CD14-positive monocyte (primary cell): ENCODE measurements around the gene CCDC167. TPM values are rescaled to one million over a fixed set of nuclear protein-coding genes. Genes with fewer than 3 reads are reported as not detected.

Experiments used
- DNase-seq, 3 donors: peaks; one replicate each; pipeline ENCODE4 v3.0.0-alpha.2; 2011 to 2022
- H2AFZ ChIP-seq: 2 replicates; pipeline ENCODE4 v1.6.0; 2012; ENCODE audit warnings: mild to moderate bottlenecking, low read depth, low read length, inconsistent platforms; ENCODE audit not compliant: insufficient read depth, poor library complexity, severe bottlenecking
- H3K27ac ChIP-seq, 2 donors: 1 replicate in 1 of 2; 2 replicates in 1 of 2; pipeline ENCODE4 v1.5.1; 2012 to 2013; ENCODE audit warnings: low read length in 2 of 2, control low read depth in 1 of 2, inconsistent platforms in 1 of 2, low read depth in 1 of 2, mild to moderate bottlenecking in 1 of 2
- H3K27me3 ChIP-seq, 2 donors: one replicate each; pipeline versions ENCODE4 v1.6.0 to v1.6.1; 2011 to 2013; ENCODE audit warnings: low read length in 2 of 2; ENCODE audit not compliant: control insufficient read depth in 2 of 2, insufficient read depth in 2 of 2
- H3K36me3 ChIP-seq, 2 donors: replicated peaks in 1 of 2; 1 replicate in 1 of 2; 2 replicates in 1 of 2; pipeline versions ENCODE4 v1.5.1 to v1.6.1; 2012 to 2013; ENCODE audit warnings: low read length in 2 of 2, control low read depth in 1 of 2, inconsistent platforms in 1 of 2, mild to moderate bottlenecking in 1 of 2; ENCODE audit not compliant: insufficient read depth in 2 of 2, control insufficient read depth in 1 of 2
- H3K4me1 ChIP-seq, 2 donors: 1 replicate in 1 of 2; 2 replicates in 1 of 2; pipeline versions ENCODE4 v1.5.1 to v1.6.1; 2012 to 2013; ENCODE audit warnings: low read length in 2 of 2, control low read depth in 1 of 2, inconsistent platforms in 1 of 2, mild to moderate bottlenecking in 1 of 2, moderate library complexity in 1 of 2; ENCODE audit not compliant: insufficient read depth in 2 of 2, control insufficient read depth in 1 of 2
- H3K4me2 ChIP-seq: replicated peaks from 2 replicates; pipeline ENCODE3; 2012; ENCODE audit warnings: low read length, moderate library complexity, mild to moderate bottlenecking; ENCODE audit not compliant: poor library complexity, severe bottlenecking; ENCODE audit errors: extremely low read depth
- H3K4me3 ChIP-seq, 3 experiments: fragments of 200-600 bp in 1 of 3; sonication (generic) in 1 of 3; replicated peaks in 1 of 3; 1 replicate in 2 of 3; 2 replicates in 1 of 3; pipeline ENCODE4 v1.5.1; 2011 to 2013; ENCODE audit warnings: low read length in 3 of 3, mild to moderate bottlenecking in 3 of 3, control low read depth in 2 of 3, low read depth in 2 of 3, inconsistent platforms in 1 of 3, moderate library complexity in 1 of 3
- H3K79me2 ChIP-seq: 2 replicates; pipeline ENCODE4 v1.6.0; 2012; ENCODE audit warnings: mild to moderate bottlenecking, control low read depth, inconsistent platforms, low read length, moderate library complexity; ENCODE audit not compliant: insufficient read depth
- H3K9ac ChIP-seq: 2 replicates; pipeline ENCODE4 v1.6.0; 2017; ENCODE audit warnings: low read length, mild to moderate bottlenecking; ENCODE audit not compliant: insufficient read depth, poor library complexity, severe bottlenecking
- H3K9me3 ChIP-seq, 2 donors: replicated peaks in 1 of 2; 1 replicate in 1 of 2; 2 replicates in 1 of 2; pipeline versions ENCODE4 v1.5.1 to v1.6.1; 2012 to 2013; ENCODE audit warnings: low read length in 2 of 2, control low read depth in 1 of 2; ENCODE audit not compliant: control insufficient read depth in 1 of 2, insufficient read depth in 1 of 2
- H4K20me1 ChIP-seq: 2 replicates; pipeline ENCODE4 v1.6.0; 2012; ENCODE audit warnings: mild to moderate bottlenecking, low read length, control low read depth, moderate library complexity; ENCODE audit not compliant: insufficient read depth
- H3K27ac Mint-ChIP-seq, 7 donors: one replicate each; pipeline ENCODE4 v1.8.0; 2020; ENCODE audit warnings: mild to moderate bottlenecking in 7 of 7, mixed read lengths in 7 of 7, moderate library complexity in 6 of 7, inconsistent platforms in 2 of 7
- H3K27me3 Mint-ChIP-seq, 3 donors: one replicate each; pipeline ENCODE4 v1.8.0; 2021 to 2022; ENCODE audit warnings: low read depth in 3 of 3, mild to moderate bottlenecking in 3 of 3, mixed read lengths in 3 of 3, moderate library complexity in 3 of 3, inconsistent platforms in 1 of 3
- H3K36me3 Mint-ChIP-seq, 2 donors: one replicate each; pipeline ENCODE4 v1.8.0; 2020; ENCODE audit warnings: mixed read lengths in 2 of 2, inconsistent platforms in 1 of 2, mild to moderate bottlenecking in 1 of 2
- H3K4me1 Mint-ChIP-seq: one replicate; pipeline ENCODE4 v1.8.0; 2020; ENCODE audit warnings: mild to moderate bottlenecking, mixed read lengths
- H3K4me3 Mint-ChIP-seq, 2 donors: one replicate each; pipeline ENCODE4 v1.8.0; 2020; ENCODE audit warnings: mild to moderate bottlenecking in 2 of 2, mixed read lengths in 2 of 2, moderate library complexity in 1 of 2
- H3K9me3 Mint-ChIP-seq, 7 donors: one replicate each; pipeline ENCODE4 v1.8.0; 2020 to 2022; ENCODE audit warnings: mixed read lengths in 7 of 7, mild to moderate bottlenecking in 6 of 7, moderate library complexity in 6 of 7, inconsistent platforms in 2 of 7
- CTCF ChIP-seq: fragments of 200-600 bp; IDR thresholded peaks from one replicate; pipeline ENCODE4 v1.8.0; 2022; ENCODE audit warnings: antibody characterized with exemption, mild to moderate bottlenecking
- WGBS: methylation state at CpG from one replicate; pipeline ENCODE4 v1.1.5; 2013; ENCODE audit warnings: missing lambda C conversion rate; ENCODE audit not compliant: insufficient coverage; 5-methylcytosine and 5-hydroxymethylcytosine counted together
- intact Hi-C, 2 donors: fragments of 100-400 bp; cut with micrococcal nuclease; formaldehyde crosslinking; loops; one replicate each; pipeline versions ENCODE4 v1.15.0 to v1.15.1; 2023
- polyA plus RNA-seq, 3 donors: library from polyadenylated mRNA; depleted of rRNA in 1 of 3; unstranded in 2 of 3; stranded (reverse) in 1 of 3; fragments of 300-500 nt in 2 of 3; fragments of >200 nt in 1 of 3; fragmentation: Illumina TruSeq in 2 of 3; gene quantifications; 1 replicate in 2 of 3; 2 replicates in 1 of 3; pipeline ENCODE4 v1.2.3, GENCODE V29; 2012 to 2021

CCDC167 gene
- polyA plus RNA-seq, 3 donors = 12.5 to 22.9 (median 20.7) TPM

- Histone ChIP-seq H3K27ac (no peak overlapping the region), H3K79me2 (no peaks in the 10 kb centered on the region), H3K9ac (no peak overlapping the region), H3K4me3 (no peak overlapping the region), H4K20me1 (no peaks in the 10 kb centered on the region), H3K4me1 (no peaks in the 10 kb centered on the region), H3K36me3 (peaks cover 76 to 89% of the 10 kb centered on the region in 2 donors), H3K27me3 (no peaks in the 10 kb centered on the region), H3K9me3 (no peaks in the 10 kb centered on the region), H3K4me2 (no peak overlapping the region), H2AFZ (no peak overlapping the region)
- DNase-seq = no peak
- Mint-ChIP-seq H3K27ac (no peak overlapping the region), H3K27me3 (no peaks in the 10 kb centered on the region), H3K36me3 (peaks cover 76 to 84% of the 10 kb centered on the region in 2 donors), H3K4me1 (no peaks in the 10 kb centered on the region), H3K4me3 (no peak overlapping the region), H3K9me3 (no peaks in the 10 kb centered on the region)
- TF ChIP-seq CTCF = no peak
- WGBS = 90% methylated on average over 1 of the region's 1 CpG
- intact Hi-C loops = no loop called here
These were observed 19.5 kb downstream of the CCDC167 start for GRCh38 chr6:37480118-37480736.

- Mint-ChIP-seq H3K4me1 (no peaks in the 10 kb centered on the region), H3K27me3 (no peaks in the 10 kb centered on the region), H3K4me3 (no peak overlapping the region), H3K27ac (no peak overlapping the region), H3K9me3 (no peaks in the 10 kb centered on the region), H3K36me3 (peaks cover 84 to 93% of the 10 kb centered on the region in 2 donors)
- Histone ChIP-seq H3K79me2 (no peaks in the 10 kb centered on the region), H4K20me1 (no peaks in the 10 kb centered on the region), H3K4me2 (no peak overlapping the region), H3K36me3 (peaks cover 85 to 95% of the 10 kb centered on the region in 2 donors), H3K9me3 (no peaks in the 10 kb centered on the region), H3K4me1 (no peaks in the 10 kb centered on the region), H3K9ac (no peak overlapping the region), H3K27me3 (no peaks in the 10 kb centered on the region), H3K4me3 (no peak overlapping the region), H3K27ac (no peak overlapping the region), H2AFZ (no peak overlapping the region)
- intact Hi-C loops = no loop called here
- no peak for TF ChIP-seq CTCF
- DNase-seq = no peak
- 100% methylated on average over 4 of the region's 6 CpGs for WGBS
These were observed 20.3 kb downstream of the CCDC167 start for GRCh38 chr6:37479266-37479854.
